ENCODE measurements around the gene PTK6.
A peak's percentile ranks its signal among the peaks of the same experiment; 100 is the strongest.

The PTK6 gene

DNA sequence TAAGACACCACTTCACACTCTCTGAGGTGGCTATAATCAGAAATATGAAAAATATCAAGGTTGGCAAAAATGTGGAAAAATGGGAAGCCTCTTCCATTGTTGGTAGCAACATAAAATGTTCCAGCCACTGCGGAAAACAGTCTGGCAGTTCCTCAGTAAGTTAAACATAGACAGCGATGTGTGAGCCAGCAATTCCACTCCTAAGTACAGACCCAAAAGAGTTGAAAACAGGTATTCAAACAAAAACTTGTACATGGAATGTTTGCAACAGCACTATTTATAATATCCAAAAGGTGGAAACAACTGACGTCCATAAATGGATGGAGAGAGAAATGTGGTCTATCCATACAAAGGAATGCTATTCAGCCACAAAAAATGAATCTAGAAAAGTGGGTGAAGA is 24.0 kb downstream of the PTK6 start:
- DNase-seq (ENCODE audit: low spot score) (no peak), FAIRE-seq (no peak)

DNA sequence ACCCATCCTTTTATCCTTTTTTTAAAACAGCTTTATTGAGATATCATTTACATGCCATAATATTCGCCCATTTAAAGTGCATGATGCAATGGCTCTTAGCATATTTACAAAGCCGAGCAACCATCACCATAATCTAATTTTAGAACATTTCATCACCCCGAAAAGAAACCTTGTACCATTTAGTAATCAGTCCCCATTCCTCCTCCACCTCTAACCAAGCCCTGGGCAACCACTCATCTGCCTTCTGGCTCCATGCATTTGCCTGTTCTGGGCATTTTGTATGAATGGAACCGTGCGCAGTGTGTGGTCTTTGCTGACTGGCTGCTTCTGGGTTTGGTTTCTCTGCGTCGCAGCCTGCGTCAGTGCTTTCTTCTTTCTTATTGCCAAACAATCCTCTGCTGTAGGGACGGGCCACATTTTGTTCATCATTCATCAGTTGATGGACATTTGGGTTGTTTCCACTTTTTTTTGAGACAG is 28.1 kb downstream of the PTK6 start:
- no peak for DNase-seq (ENCODE audit: low spot score)
- FAIRE-seq = no peak

DNA sequence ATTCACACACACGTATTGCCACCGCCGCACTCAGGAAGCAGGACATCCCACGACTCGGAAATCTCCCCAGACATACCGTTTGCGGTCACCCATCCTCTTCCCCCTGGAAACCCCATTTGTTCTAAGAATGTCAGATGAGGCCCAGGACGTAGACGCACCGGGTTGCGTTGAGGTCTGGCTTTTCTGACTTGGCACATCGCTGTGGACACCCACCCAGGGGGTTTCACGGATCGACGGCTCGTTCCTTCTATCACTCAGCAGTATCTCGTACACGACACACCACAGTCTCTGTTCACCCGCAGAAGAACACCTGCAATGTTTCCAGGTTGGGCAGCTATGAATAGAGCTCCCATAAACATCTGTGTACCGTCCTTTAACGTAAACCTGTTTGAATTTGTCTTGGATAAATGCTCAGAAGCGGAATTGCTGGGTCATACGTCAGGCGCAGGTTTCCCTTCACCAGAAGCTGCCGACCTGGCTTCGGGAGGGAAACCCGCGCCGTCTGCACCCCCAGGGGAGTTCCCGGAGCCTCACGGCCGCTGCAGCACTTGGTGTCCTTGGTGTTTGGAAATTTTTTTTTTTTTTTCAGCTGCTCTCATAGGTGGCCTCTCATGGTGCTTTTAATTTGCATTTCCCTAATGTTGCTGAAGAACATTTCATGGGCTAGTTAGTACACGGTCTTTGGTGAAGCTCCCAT is 29.0 kb downstream of the PTK6 start:
- no peak for FAIRE-seq
- no peak for DNase-seq (ENCODE audit: low spot score)

DNA sequence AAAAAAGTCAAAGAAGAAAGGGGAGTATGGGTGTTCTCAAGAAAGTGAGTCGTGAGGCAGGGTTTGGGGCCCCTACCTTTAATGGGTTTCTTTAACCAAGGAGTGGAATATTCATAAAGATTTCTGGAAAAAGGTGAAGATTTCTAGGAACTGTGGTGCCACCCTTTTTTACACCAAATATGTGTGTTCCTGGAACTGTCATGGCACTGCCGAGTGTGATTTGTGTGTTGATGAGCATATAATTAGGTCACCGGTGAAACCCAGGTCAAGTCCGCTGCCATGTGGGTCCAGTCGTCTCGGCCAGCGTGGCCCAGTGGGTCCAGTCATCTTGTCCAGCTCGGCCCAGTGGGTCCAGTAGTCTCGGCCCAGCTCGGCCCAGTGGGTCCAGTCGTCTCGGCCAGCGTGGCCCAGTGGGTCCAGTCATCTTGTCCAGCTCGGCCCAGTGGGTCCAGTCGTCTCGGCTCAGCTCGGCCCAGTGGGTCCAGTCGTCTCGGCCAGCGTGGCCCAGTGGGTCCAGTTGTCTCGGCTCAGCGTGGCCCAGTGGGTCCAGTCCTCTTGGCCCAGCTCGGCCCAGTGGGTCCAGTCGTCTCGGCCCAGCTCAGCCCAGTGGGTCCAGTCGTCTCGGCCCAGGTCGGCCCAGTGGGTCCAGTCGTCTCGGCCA is 30.0 kb downstream of the PTK6 start:
- FAIRE-seq (peak; percentile 69), DNase-seq (ENCODE audit: low spot score) (no peak)

DNA sequence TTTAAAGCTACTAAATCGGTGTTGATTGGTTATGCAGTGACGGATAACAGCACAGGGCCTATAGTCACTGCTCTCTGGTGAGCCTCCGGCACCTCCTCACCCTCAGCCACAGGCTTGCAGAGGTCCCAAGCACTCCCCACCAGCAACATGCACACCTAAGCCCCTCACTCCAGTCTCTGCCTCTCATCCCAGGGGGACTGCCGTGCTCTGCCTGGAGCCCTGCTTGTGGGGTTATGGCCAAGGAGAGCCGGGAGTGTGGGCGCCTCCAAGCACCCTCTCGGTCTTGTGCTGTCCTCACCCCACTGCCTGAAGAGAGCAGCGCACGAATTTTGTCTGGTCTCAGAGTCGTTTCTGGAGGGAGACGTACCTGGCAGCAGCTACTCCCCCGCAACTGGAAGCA is 31.5 kb downstream of the PTK6 start:
- FAIRE-seq = no peak
- DNase-seq (ENCODE audit: low spot score) = no peak

DNA sequence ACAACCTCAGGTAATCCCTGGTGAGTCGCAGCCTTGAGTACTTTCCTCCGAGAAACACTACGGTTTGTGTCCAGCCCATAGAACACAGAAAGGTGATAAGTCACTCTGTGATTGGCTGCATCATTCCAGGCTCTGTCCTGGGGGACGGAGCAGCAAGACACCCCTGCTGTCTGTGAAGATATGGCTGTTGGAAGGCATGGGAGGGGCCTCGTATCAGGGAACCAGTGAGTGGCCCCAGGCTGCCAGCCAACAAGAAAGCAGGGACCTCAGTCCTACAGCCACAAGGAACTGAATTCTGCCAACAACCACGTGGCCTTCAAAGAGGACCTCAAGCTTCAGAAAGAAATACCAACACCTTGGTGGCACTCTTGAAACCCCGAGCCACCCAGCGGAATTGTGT is 31.9 kb downstream of the PTK6 start:
- DNase-seq (ENCODE audit: low spot score) (no peak), FAIRE-seq (peak; percentile 46)

DNA sequence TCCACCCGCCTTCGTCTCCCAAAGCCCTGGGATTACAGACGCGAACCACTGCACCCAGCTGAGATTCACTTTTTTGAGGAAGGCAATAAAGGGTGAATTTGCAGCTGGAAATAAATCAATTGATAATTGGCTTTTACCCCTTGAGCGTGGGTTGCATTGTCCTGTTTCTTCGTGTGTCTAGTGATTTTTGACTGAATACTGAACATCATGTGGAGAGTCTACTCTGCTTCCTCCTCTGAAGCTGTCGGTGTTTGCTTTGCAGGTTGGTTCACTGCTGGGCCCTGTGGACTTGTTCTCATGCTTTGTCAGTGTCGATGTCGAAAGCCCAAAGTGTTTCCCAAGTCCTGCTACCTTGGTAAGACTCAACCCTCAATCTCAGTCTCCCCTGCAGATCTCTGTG is 32.5 kb downstream of the PTK6 start:
- DNase-seq (ENCODE audit: low spot score) (no peak), FAIRE-seq (no peak)

DNA sequence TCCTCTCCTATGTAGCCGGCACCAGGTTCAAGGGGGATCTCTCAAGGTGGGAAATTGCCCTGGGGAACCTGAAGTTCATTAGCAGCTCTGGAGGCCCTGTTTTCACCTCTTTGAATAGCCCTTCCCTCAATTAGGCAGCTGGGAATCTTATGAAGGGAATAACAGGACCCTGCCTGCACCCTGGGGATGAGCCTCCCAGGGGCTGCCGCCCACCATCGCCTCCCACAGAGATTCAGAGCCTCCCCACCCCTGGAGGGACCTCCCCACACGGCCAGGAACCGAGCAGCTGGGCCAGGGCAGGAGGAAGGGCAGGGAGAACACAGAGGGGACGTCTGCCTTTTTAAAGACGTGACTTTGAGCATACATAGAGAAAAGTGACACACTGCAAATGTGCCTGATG is 33.7 kb downstream of the PTK6 start:
- no peak for FAIRE-seq
- DNase-seq (ENCODE audit: low spot score) = no peak

DNA sequence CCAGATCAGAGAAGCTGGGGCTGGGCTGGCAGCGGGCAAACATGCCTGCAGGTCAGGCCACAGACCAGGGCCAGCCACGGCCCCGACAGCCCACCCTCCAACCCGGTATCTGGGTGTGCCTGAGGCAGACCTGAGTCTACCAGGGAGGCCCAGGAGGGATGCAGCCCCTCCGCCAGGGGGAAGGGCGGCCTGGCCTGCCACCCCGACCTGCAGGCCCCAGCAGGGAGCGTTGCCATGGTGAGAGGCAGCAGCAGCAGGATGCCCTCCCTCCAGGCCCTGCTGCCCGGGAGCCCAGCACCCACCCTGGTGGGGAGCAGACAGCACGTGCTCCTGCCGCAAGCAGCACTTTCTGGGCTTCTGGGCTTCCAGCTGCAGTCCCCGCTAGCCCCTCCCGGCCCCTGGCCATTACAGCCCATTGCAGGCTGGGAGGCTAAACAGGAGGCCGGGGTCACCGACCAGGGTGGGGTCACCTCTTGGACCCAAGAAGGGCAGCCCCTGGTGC is 34.5 kb downstream of the PTK6 start:
- FAIRE-seq (no peak), DNase-seq (ENCODE audit: low spot score) (no peak)

DNA sequence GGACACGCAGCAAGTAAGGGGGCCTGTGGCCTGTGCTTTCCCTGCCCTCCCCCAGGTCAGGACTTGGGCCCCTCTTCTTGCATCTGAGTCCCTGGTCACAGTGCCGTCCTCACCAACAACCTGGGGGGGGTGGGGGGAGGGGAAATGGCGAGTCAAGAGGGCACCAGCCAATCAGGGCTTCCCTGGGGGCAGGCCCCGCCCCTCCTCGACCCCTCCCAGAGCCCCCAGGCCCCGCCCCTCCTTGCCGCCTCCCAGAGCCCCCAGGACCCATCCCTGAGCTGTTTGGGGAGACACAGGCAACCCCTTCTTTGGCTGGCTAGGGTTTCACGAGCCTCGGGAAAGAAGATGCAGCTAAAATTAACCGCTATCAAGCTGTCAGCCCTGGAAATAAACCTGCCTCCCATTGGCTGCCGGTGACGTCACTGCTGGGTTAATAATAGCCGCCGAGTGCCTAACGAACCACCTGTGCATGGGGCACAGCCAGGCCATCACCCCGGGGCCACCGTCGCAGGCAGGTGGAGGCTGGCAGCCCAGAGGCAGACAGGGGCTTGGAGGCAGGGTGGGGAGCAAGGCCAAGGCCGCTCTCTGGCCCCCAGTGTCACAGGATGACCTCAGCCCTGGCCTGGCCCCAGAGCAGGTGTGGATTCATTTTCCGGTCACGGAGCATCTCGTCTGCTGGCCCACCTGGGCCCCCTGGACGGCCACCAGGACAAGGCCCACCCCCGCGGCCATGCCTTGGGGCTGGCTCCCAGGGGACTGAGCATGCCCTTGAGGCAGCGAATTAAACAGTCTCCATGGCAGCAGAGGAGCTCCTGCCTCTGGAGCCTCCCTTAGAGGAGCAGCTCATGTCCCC is 35.1 kb downstream of the PTK6 start:
- no peak for FAIRE-seq

DNA sequence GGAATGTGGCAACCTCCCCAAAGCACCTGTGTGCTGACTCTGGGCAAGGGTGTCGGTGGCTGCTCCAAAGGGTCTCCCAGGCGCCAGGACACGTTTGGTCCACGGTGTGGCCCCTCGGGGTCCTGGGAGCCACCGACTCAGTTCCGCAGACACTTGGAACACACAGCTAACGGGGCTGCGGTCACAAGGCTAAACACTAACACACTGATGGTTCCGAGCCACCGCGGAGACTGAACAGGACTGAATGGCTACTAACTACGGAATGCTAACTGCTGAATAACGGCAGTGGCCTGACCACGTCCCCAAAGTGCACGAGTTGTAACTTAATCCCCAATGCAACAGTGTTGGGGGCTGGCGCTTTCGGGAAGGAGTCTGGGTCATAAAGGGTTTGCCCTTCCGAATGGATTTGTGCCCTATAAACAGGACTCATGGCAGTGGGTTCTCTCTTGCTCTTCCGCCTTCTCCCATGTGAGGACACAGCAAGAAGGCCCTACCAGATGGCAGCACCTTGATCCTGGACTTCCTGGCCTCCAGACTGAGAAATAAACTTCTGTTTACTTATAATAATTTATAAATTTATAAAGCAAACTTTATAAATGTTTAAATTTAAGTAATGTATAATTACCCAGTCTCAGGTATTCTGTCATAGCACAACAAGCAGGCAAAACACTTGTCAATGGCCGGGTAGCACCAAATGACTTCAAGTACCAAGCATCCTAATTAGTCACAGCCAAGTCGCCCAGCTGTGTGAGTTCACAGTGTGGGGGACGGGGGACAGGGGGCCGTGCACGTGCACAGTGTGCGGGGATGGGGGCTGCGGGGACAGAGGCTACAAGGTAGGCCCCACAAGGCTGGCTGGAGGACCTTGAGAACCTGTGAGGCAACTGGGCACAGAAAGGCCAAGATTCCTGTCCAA is 36.0 kb downstream of the PTK6 start:
- DNase-seq (ENCODE audit: low spot score) (no peak), FAIRE-seq (peak; percentile 55)

More for the DNA sequence above, 35.1 kb downstream of the PTK6 start:
- DNase-seq (ENCODE audit: low spot score) = peak; percentile 68

DNA sequence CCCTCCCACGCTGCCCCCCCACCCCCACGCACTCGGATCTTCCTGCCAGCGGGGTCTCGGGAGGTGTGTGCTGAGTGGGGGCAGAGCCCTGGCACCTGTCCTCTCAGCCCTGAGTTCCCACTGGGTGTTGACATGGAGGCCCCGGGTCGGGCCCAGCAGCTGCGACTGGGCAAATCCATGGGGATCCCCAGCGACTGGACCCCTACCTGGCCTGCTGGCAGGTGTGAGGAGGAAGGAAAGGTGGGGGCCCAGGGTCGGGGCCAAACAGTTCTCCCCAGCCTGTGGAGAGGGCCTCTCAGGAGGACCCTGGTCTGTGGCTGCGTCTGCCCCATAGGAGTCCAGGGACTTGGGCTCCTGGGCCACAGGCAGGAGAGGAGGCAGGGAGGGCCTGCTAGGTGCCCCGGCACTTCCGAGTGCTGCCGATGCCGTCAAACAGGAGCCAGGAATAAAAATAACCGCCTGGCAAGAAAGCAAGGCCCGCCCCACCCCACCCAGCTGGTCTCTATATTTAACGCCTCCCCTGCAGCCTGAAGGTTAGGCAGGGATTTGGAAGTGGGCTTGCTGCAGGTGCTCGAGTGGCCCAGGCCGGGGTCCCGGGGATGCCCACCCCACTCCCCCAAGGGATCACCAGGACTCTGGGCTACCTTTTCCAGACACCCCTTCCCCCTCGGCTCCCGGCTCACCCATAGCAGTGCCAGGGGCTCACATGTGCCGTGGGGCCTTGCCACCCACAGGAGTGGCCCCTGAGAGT is 36.9 kb downstream of the PTK6 start:
- no peak for FAIRE-seq
- DNase-seq (ENCODE audit: low spot score) = no peak

DNA sequence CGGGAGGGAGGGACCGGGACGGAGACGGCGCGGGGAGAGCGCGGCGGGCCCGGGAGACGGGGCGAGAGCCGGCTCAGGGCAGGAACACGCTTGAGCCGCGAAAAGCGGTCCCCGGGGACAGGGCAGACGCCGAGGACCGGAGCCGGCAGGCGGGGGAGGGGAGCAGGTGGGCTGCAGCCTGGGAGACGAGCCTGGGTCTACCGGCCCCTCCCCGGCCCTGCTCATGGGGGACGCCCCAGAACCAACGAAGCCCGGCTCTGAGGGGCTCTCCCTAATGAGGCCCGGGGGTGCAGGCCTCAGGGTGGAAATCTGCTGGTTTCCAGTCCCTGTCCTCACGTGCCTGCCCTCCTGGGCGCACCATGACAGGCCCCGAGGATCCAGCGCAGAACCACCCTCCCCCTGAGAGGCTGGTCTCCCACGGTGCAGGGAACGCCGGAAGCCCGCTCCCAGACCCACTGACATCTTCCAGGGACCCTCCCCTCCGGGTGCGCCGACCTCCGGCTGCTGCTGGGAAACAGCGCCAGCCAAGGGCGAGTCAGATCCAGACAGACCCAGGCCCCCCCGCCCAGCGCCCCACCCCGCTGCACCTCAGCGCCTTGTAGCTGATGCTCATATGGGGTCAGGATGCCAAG is 37.7 kb downstream of the PTK6 start:
- DNase-seq (ENCODE audit: low spot score) (no peak), FAIRE-seq (peak; percentile 44)

DNA sequence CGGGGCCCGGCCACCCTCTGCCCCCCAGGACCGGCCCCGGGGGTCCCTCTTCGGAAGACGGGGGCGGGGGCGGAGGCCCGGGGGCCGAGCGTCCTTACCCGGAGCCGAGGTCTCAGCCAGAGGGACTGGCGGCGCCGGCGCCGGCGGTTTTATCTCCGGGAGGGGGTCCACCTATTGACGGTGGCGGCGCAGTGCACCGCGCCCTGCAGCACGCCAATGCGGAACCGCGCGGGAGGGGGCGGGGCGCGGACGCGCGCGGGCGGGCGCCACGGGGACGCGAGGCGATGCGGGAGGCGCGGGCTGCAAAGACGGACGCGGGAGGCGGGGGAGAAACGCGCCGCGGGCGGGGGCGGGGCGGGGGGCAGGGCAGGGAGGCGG is 38.2 kb downstream of the PTK6 start, which contains the start of gene EEF1A2:
TSS of gene EEF1A2 (minus strand) at position 124 of the 378 bp plus-strand sequence. CDS start 1,320 bp downstream, outside the sequence.
- FAIRE-seq = peak; percentile 98

DNA sequence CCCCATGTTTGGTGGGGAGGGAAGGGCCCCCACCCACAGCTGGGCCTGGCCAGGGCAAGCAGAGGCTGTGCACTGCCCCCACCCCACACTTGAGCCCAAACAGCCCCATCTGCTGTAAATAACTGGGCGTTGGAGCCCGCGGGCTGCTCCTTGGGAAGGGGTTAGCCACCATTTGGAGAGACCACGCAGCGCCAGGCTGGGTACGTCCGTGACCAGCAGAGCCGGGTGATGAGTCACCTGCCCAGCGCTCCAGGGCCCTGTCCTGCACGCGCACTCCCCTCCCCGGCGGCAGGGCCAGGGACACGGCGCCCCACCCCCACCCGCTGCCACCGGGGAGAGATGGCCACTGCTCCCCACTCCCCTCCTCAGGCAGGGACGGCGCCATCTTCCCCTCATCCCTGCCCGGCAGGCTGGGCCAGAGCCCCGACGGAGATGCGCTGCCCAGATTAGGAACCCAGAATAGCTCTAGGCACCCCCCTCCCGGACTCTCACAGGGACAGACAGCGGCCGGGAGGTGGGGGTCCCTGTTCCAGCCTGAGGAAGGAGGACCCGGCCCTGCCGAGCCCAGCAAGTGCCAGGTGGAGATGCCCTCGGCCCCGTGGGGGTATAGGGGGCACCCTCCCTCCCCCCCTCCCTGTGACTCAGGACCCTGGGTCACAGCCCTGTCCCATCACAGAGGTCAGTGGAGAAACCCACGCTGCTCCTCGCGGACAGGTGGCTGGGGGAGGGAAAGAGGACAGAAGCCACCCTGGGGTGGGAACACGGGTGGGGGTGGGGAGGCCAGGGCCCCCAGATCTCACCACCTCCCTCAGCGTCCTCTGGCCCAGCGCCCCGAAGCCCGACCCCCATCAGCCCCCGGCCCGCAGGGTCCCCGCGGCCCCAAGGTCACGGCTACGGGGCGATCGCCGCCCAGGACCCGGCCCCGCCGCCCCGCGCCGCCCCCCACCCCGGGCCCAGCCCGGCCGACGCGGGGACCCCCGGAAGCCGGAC is 38.9 kb downstream of the PTK6 start:
- peak; percentile 94 for DNase-seq (ENCODE audit: low spot score)
- FAIRE-seq = peak; percentile 99

More for the DNA sequence above, 38.2 kb downstream of the PTK6 start, which contains the start of gene EEF1A2:
- DNase-seq (ENCODE audit: low spot score) = peak; percentile 87

DNA sequence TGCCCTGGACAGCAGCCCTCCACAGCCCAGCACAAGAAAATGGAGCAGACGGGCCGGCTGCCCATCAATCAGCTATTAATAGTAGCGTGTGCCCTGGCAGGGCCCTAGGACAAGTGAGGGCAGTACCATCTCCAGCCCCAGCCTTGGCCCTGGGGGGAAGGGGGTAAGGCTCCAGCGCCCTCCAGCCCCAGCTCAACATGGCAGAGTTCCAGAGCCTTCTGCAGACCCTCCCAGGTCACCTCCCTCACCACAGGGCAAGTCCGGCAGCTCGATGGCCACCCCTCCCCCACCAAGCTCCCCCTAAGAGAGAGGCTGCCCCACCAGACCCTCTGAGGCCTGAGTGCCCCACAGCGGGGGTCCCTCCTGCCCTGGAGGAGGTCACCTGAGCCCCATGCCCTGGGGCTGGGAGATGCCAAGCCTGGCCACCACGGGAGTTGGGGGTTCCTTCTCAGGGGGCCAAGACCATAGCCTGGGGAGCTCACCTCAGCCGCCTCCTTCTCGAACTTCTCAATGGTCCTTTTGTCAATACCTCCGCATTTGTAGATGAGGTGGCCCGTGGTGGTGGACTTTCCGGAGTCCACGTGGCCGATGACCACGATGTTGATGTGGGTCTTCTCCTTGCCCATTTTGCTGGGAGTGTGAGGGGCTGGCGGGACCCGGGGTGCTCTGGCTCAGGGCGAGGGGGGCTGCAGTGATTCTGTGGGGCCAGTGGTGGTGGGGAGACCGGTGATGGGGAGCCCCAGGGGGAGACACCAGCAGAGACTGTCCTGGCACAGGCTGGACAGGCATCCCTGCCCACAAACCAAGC is 39.8 kb downstream of the PTK6 start:
- no peak for FAIRE-seq
- DNase-seq (ENCODE audit: low spot score) = no peak

DNA sequence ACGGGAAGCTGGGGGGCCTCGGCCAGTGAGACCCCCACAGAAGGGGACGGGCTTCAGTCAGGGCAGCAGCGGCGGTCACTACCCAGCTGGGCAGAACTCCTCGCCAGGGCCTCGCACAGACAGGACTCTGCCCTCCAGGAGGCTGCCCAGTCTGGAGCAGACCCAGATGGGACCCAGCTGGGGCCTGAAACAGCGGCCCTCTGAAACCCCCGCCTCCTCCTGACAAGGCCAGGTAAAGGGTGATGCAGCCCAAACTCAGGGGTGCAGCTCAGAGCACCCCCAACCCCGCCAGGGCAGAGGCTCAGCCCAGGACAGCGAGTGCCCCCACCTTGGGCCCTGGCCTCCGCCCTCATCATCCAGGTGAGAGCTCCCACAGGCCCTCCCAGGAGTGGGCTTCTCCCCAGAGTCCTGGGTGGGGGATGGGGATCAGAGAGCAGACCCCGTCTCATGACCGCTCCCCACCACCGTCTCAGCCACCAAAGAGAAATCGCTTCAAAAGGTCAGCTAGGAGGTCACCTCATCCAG is 40.5 kb downstream of the PTK6 start:
- FAIRE-seq = peak; percentile 32
- DNase-seq (ENCODE audit: low spot score) = no peak

Data from urothelium cell line (cell line).